Esophagus muscularis mucosa (tissue), 4 donors: Measurements from ENCODE around the gene HBG2. TPM values are rescaled to one million over a fixed set of nuclear protein-coding genes. Genes with fewer than 3 reads are reported as not detected.

ENCODE experiments used
- DNase-seq: peaks from one replicate; pipeline ENCODE4 v3.0.0-alpha.2; 2017; ENCODE audit errors: extremely low spot score
- H3K27ac ChIP-seq, 4 donors: fragments of 200-600 bp; sonication (generic); replicated peaks in 1 of 4; 1 replicate in 3 of 4; 2 replicates in 1 of 4; pipeline ENCODE4 v1.5.1; 2016 to 2019; ENCODE audit warnings: mild to moderate bottlenecking in 1 of 4
- H3K27me3 ChIP-seq, 4 donors: fragments of 200-600 bp; sonication (generic); one replicate each; pipeline versions ENCODE4 v1.5.1 to v1.6.0; 2016 to 2019
- H3K36me3 ChIP-seq, 4 donors: fragments of 200-600 bp; sonication (generic); one replicate each; pipeline ENCODE4 v1.5.1; 2016 to 2019
- H3K4me1 ChIP-seq, 4 donors: fragments of 200-600 bp; sonication (generic); one replicate each; pipeline ENCODE4 v1.5.1; 2016 to 2019
- H3K4me3 ChIP-seq, 4 donors: fragments of 200-600 bp; sonication (generic); 1 replicate in 2 of 4; 2 replicates in 2 of 4; pipeline ENCODE4 v1.5.1; 2016 to 2019; ENCODE audit warnings: mild to moderate bottlenecking in 4 of 4, moderate library complexity in 1 of 4
- H3K9me3 ChIP-seq, 4 donors: fragments of 200-600 bp; sonication (generic); 1 replicate in 3 of 4; 2 replicates in 1 of 4; pipeline ENCODE4 v1.5.1; 2016 to 2019
- CTCF ChIP-seq, 3 experiments: fragments of 200-600 bp in 2 of 3; fragments of 450-650 bp in 1 of 3; sonication (generic) in 2 of 3; IDR thresholded peaks; one replicate each; pipeline ENCODE4 v1.5.1; 2017 to 2019; ENCODE audit warnings: antibody characterized with exemption in 3 of 3, mild to moderate bottlenecking in 2 of 3, moderate library complexity in 1 of 3
- EP300 ChIP-seq: sonication (generic); formaldehyde crosslinking; IDR thresholded peaks from one replicate; pipeline ENCODE4 v1.6.1; 2017; ENCODE audit warnings: antibody characterized with exemption
- POLR2A ChIP-seq: fragments of 450-650 bp; IDR thresholded peaks from one replicate; pipeline ENCODE4 v1.6.1; 2017; ENCODE audit warnings: antibody characterized with exemption, moderate library complexity, mild to moderate bottlenecking, low read depth
- POLR2AphosphoS5 ChIP-seq, 2 donors: sonication (generic); formaldehyde crosslinking; IDR thresholded peaks; one replicate each; pipeline ENCODE4 v1.6.1; 2017; ENCODE audit warnings: antibody characterized with exemption in 2 of 2
- WGBS: methylation state at CpG from one replicate; pipeline ENCODE4 v1.1.5; 2018; 5-methylcytosine and 5-hydroxymethylcytosine counted together
- intact Hi-C: fragments of 100-400 bp; cut with DNase I; formaldehyde crosslinking; loops from one replicate; pipeline ENCODE4 v1.15.1; 2023
- total RNA-seq, 4 donors: library from RNA; depleted of rRNA; stranded (reverse); fragments of >200 nt; gene quantifications; one replicate each; pipeline versions ENCODE4 v1.1.0 to v1.2.1, GENCODE V29; 2016

HBG2 gene
- total RNA-seq, 4 donors from 2014 or later = not detected

GRCh38 chr11:5238486-5238885, 16.1 kb downstream of the HBG2 start:
- no peak for DNase-seq

GRCh38 chr11:5237420-5237819, 17.2 kb downstream of the HBG2 start:
- no peak overlapping the region for H3K4me3 ChIP-seq
- no peaks in the 10 kb centered on the region for H3K27me3 ChIP-seq
- no peak for DNase-seq
- no peak overlapping the region for H3K27ac ChIP-seq
- no peaks in the 10 kb centered on the region for H3K36me3 ChIP-seq
- no peaks in the 10 kb centered on the region for H3K4me1 ChIP-seq
- no peaks in the 10 kb centered on the region for H3K9me3 ChIP-seq
- WGBS = 77% methylated on average over 1 of the region's 2 CpGs
- TF ChIP-seq POLR2AphosphoS5 (IDR thresholded peaks at IDR 0.05) (no peak), POLR2A (no peak), CTCF (IDR thresholded peaks at IDR 0.05) (no peak), EP300 (no peak)
- intact Hi-C loops = no loop called here

More at GRCh38 chr11:5238486-5238885, 16.1 kb downstream of the HBG2 start:
- Histone ChIP-seq H3K4me1 (no peaks in the 10 kb centered on the region), H3K27me3 (no peaks in the 10 kb centered on the region), H3K9me3 (no peaks in the 10 kb centered on the region), H3K36me3 (no peaks in the 10 kb centered on the region), H3K4me3 (no peak overlapping the region), H3K27ac (no peak overlapping the region)
- 52% methylated on average over 2 of the region's 2 CpGs for WGBS
- intact Hi-C loops = no loop called here
- TF ChIP-seq CTCF (IDR thresholded peaks at IDR 0.05) (no peak), EP300 (no peak), POLR2A (no peak), POLR2AphosphoS5 (IDR thresholded peaks at IDR 0.05) (no peak)

GRCh38 chr11:5235364-5236095, 19.1 kb downstream of the HBG2 start:
- Histone ChIP-seq H3K36me3 (no peaks in the 10 kb centered on the region), H3K4me1 (no peaks in the 10 kb centered on the region), H3K9me3 (no peaks in the 10 kb centered on the region), H3K27ac (no peak overlapping the region), H3K4me3 (no peak overlapping the region), H3K27me3 (no peaks in the 10 kb centered on the region)
- no peak for DNase-seq
- TF ChIP-seq POLR2A (no peak), POLR2AphosphoS5 (IDR thresholded peaks at IDR 0.05) (no peak), EP300 (no peak), CTCF (IDR thresholded peaks at IDR 0.05) (no peak)
- 84% methylated on average over 5 of the region's 5 CpGs for WGBS
- intact Hi-C loops = no loop called here

GRCh38 chr11:5234381-5234834, 20.2 kb downstream of the HBG2 start, which contains the start of gene HBD:
TSS of gene HBD (minus strand) at chr11:5234483. CDS start at chr11:5234433, 50 bp downstream.
- WGBS = 33% methylated on average over 2 of the region's 2 CpGs
- no peaks in the 10 kb centered on the region for H3K9me3 ChIP-seq
- no peaks in the 10 kb centered on the region for H3K27me3 ChIP-seq
- H3K27ac ChIP-seq = no peak within 1 kb of the TSS
- TF ChIP-seq POLR2A (no peak), CTCF (IDR thresholded peaks at IDR 0.05) (no peak), POLR2AphosphoS5 (IDR thresholded peaks at IDR 0.05) (no peak), EP300 (no peak)
- H3K4me1 ChIP-seq = no peaks in the 10 kb centered on the region
- intact Hi-C loops = no loop called here
- no peak within 1 kb of the TSS for H3K4me3 ChIP-seq
- DNase-seq = no peak
- no peaks in the 10 kb centered on the region for H3K36me3 ChIP-seq
